Measurements from ENCODE around the gene UBB. TPM values are rescaled to one million over a fixed set of nuclear protein-coding genes. Genes with fewer than 3 reads are reported as not detected.
A peak's percentile ranks its signal among the peaks of the same experiment; 100 is the strongest.

Gene UBB
- total and polyA plus RNA-seq, 9 of the 15 experiments (the other 6 are each of a cell fraction or from before 2014, with no cell fraction given) = 1,069 to 4,143 (median 1,696) TPM

DNA sequence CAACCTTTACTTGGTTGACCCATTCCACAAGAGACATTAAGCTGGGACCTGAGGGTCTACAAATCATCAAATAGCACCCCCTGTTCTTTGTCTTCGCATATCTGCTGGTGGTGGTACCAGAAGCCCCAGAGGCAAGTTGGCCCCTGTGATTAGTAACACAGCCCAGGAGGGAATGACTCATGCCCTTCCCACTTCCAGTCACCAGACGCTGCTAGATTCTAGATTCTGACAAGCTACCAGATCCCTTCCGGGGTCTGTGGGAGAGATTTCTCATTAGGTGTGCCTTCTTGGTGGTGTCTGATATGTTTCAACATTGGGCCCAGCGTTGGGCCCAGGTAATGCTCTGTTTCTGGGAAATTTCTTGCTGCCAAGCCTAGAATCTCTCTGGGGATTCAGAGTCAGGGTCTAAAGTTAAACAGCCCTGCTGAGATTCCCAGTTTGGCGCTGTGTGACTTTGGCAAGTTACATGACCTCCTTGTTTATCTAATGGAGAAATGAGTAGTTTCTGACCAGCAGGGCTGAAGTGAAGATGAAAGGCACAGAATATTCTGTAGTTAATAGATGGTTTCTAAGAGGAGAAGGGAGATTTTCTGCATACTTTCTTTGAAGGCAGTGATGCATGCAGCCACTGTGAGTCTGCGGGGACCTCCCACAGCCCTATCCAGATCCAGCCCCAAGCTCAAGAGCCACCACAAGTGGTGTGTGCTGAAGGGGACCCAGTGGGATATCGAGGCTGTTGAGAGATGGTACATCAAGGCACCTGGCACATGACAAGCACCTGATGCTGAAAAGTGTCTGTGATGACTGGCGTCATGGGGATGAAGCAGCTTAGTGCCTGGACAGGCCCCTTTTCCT lies 38.4 kb downstream of the UBB start (continued):
- peak in 1 of 2 experiments; percentile 61 for TF ChIP-seq AFF1 (IDR thresholded peaks at IDR 0.05; ENCODE audit: low read depth in 1 of 2, partially characterized antibody in 2 of 2)
- TF ChIP-seq KDM5B (IDR thresholded peaks at IDR 0.05; ENCODE audit: insufficient replicate concordance, low read depth, low read length) = no peak
- TF ChIP-seq PHB2 (IDR thresholded peaks at IDR 0.05; ENCODE audit: low read depth) = 0 out of 2 replicates have a peak, but pooled peaks have one; percentile 12
- no peak for TF ChIP-seq SAFB2 (IDR thresholded peaks at IDR 0.05; ENCODE audit: borderline replicate concordance, low read depth, low read length, severe bottlenecking)
- 0 out of 4 replicates have a peak, but pooled peaks of 1 of the 2 experiments have one; percentile 36 for TF ChIP-seq ARNT (IDR thresholded peaks at IDR 0.05)
- TF ChIP-seq ZNF584 (CRISPR knock-in tag; IDR thresholded peaks at IDR 0.05; ENCODE audit: low read depth) = peak; percentile 79
- TF ChIP-seq CEBPG (CRISPR knock-in tag; IDR thresholded peaks at IDR 0.05) = no peak
- TF ChIP-seq CEBPG (tag; conservative IDR thresholded peaks at IDR 0.05 in 1 of 2, IDR thresholded peaks at IDR 0.05 in 1 of 2) = no peak
- TF ChIP-seq JUND (IDR thresholded peaks at IDR 0.05; ENCODE audit: borderline replicate concordance, low read depth, low read length) = peak; percentile 98
- peak; percentile 91; the same call in 2 of the 3 replicates for TF ChIP-seq JUND (tag; IDR thresholded peaks at IDR 0.05; ENCODE audit: borderline replicate concordance, low read depth, low read length)
- TF ChIP-seq NR2C1 (IDR thresholded peaks at IDR 0.05) = 0 out of 2 replicates have a peak, but pooled peaks have one; percentile 47
- no peak; the same call in none of the 2 replicates for TF ChIP-seq NR2C1 (tag; IDR thresholded peaks at IDR 0.05)
- no peak for TF ChIP-seq ZNF121 (CRISPR knock-in tag; conservative IDR thresholded peaks at IDR 0.05)
- TF ChIP-seq ZNF639 (CRISPR knock-in tag; conservative IDR thresholded peaks at IDR 0.05 in 1 of 2, IDR thresholded peaks at IDR 0.05 in 1 of 2) = no peak
- TF ChIP-seq NFXL1 (CRISPR knock-in tag; IDR thresholded peaks at IDR 0.05) = no peak
- peak; percentile 67 for TF ChIP-seq GATA2 (CRISPR knock-in tag; IDR thresholded peaks at IDR 0.05)
- TF ChIP-seq DDX20 (tag; IDR thresholded peaks at IDR 0.05; ENCODE audit: low read depth) = no peak
- 0 out of 2 replicates have a peak, but pooled peaks have one; percentile 28 for TF ChIP-seq GABPB1 (CRISPR knock-in tag; IDR thresholded peaks at IDR 0.05)
- no peak for TF ChIP-seq CCAR2 (IDR thresholded peaks at IDR 0.05; ENCODE audit: low read depth, low read length)
- no peak for TF ChIP-seq NBN (IDR thresholded peaks at IDR 0.05; ENCODE audit: low read depth)
- no peak for TF ChIP-seq ZNF253 (CRISPR knock-in tag; conservative IDR thresholded peaks at IDR 0.05)
- TF ChIP-seq ZNF184 (CRISPR knock-in tag; IDR thresholded peaks at IDR 0.05) = no peak
- TF ChIP-seq MEF2D (tag; conservative IDR thresholded peaks at IDR 0.05; ENCODE audit: low read depth) = no peak

All from K562 (cell line).